OCI-LY3 (cell line): ENCODE data around the gene TPM3.

ENCODE experiments used
- EZH2phosphoT487 ChIP-seq: fragments of 200-600 bp; shearing (Covaris generic); IDR thresholded peaks from 2 replicates; pipeline ENCODE4 v1.6.1; 2018; ENCODE audit warnings: antibody characterized with exemption, mixed run types, low read depth
- TF ChIP-seq, protein P1 (sequence below): fragments of 200-600, 300-600 bp; sonication (generic); IDR thresholded peaks from 2 replicates; pipeline ENCODE4 v1.5.1; 2014; ENCODE audit warnings: antibody characterized with exemption, low read length, low read depth

DNA sequence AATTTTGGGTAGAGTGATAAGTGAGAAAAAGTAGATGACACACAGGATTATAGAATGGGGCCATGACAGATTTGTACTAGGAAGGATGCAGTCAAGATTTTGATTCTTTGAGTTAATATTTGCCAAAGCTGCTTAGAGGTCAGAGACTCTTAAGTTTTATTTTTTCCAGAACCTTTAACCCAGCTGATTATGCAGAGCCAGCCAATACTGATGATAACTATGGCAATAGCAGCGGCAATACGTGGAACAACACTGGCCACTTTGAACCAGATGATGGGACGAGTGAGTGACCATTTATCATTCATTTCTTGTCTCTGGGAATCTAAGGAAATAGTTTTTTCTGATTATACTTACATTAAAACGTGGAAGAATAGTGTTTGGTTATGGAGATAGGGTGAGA is 45.0 kb upstream of the TPM3 start:
- TF ChIP-seq, protein P1, sequence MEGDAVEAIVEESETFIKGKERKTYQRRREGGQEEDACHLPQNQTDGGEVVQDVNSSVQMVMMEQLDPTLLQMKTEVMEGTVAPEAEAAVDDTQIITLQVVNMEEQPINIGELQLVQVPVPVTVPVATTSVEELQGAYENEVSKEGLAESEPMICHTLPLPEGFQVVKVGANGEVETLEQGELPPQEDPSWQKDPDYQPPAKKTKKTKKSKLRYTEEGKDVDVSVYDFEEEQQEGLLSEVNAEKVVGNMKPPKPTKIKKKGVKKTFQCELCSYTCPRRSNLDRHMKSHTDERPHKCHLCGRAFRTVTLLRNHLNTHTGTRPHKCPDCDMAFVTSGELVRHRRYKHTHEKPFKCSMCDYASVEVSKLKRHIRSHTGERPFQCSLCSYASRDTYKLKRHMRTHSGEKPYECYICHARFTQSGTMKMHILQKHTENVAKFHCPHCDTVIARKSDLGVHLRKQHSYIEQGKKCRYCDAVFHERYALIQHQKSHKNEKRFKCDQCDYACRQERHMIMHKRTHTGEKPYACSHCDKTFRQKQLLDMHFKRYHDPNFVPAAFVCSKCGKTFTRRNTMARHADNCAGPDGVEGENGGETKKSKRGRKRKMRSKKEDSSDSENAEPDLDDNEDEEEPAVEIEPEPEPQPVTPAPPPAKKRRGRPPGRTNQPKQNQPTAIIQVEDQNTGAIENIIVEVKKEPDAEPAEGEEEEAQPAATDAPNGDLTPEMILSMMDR: no peak
- no peak for TF ChIP-seq EZH2phosphoT487
